ENCODE measurements around the gene TMEM191C. TPM values are rescaled to one million over a fixed set of nuclear protein-coding genes. Genes with fewer than 3 reads are reported as not detected.
"Not testable (repeated sequence)": the region's sequence is repeated elsewhere in the genome, so short reads cannot be mapped to it uniquely, and the experiment has no call there.

Gene TMEM191C
- total RNA-seq, 6 experiments from 2014 or later: 0.12 to 1.4 (median 0.66) TPM

DNA sequence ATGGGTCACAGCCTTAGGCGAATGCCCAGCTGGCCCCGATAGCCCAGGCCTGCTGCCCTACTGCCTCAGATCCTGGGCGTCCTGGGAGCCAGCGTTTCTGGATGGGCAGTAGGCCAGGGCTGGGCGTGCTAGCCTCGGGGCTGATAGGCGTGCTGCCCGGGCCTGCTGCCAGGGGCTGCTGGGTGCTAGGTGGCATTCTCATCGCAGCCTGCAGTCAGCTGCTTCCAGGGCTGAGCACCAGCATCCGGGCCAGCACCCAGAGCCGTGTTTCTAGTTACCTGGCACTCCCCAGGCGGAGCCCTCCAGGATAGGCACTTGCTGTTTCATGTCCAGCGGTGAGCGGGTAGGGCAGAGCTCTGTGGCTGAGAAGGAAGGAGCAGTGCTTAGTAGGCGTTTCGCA is 26.5 kb upstream of the TMEM191C start:
- intact Hi-C loops (cut with DNase I); H3K4me3 ChIP-seq; H3K4me1 ChIP-seq; H3K36me3 ChIP-seq; H3K9me3 ChIP-seq; DNase-seq; H3K27me3 ChIP-seq; H3K27ac ChIP-seq: not testable (repeated sequence)
- WGBS (ENCODE audit: insufficient coverage, low coverage, low lambda C conversion rate, missing lambda C conversion rate): no CpG with 5 or more reads among the region's 16 CpGs
- ATAC-seq: peak; percentile 77 to 84 (median 82)

DNA sequence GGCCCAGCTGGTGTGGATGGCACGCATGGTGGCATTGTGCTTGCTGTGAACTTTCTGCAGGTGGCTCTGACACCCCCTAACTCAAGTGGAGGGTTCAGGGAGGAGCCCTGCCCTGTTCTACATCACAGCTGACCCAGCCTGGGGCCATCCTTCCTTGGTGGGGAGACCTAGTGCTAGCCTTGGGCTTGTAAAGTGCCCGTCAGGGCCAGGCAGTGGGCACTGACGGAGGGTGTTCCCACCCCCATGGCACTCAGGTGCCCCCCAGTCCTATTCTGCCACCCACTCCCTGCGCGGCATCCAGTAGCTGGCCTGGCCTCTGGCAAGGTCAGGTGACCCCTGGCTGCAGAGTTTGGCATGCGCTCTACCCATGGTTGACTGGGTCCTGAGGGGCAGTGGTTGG is 26.0 kb upstream of the TMEM191C start:
- H3K36me3 ChIP-seq; H3K4me1 ChIP-seq; H3K4me3 ChIP-seq; H3K27ac ChIP-seq; intact Hi-C loops (cut with DNase I); ATAC-seq; H3K9me3 ChIP-seq; H3K27me3 ChIP-seq: not testable (repeated sequence)
- no CpG with 5 or more reads among the region's 6 CpGs for WGBS (ENCODE audit: insufficient coverage, low coverage, low lambda C conversion rate, missing lambda C conversion rate)
- peak in 1 of 3 donors; percentile 37 for DNase-seq

DNA sequence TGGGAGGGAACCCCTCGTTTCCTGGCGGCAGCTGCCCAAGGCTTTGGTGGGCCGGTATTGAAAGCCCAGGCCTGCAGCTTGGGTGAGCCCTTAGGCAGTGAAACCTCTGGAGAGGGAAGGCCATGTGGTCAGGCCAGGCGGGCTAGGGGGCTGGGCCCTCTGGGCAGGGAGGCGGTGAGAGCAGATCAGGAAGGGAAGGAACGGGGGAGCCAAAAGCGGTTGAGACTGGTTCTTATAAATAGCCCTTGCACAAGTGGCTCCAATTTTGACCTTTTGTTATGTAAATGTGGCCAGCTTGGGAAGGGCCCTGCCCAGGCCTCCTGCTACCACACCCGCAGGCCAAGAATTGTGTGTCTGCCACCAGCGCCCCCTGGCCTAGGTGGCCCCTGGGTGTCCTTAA is 25.1 kb upstream of the TMEM191C start:
- ATAC-seq; H3K27ac ChIP-seq; H3K4me1 ChIP-seq; H3K27me3 ChIP-seq; H3K36me3 ChIP-seq; H3K9me3 ChIP-seq; DNase-seq; intact Hi-C loops (cut with DNase I); H3K4me3 ChIP-seq: not testable (repeated sequence)
- no CpG with 5 or more reads among the region's 9 CpGs for WGBS (ENCODE audit: insufficient coverage, low coverage, low lambda C conversion rate, missing lambda C conversion rate)

DNA sequence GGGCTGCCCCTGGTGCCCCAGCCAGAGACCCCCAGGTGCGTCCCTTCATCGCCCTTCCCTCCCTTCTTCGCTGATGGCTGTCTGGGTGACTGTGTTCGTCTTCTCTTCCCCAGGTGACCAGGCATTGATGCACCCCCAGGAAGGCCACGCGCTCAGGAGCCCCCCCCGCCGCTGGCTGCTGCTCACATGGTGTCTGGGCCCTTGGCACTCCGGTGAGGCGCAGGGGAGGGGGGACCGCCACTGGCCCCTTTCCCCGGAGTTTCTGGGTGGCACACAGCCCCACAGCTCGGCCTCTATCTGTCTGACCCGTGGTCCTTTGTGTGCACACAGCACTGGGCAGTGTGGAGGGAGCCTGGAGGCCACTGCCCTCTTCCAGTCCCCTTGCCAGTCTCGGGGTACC is 24.5 kb upstream of the TMEM191C start:
- ATAC-seq; intact Hi-C loops (cut with DNase I); H3K9me3 ChIP-seq; H3K4me1 ChIP-seq; H3K27ac ChIP-seq; H3K36me3 ChIP-seq; H3K27me3 ChIP-seq; H3K4me3 ChIP-seq: not testable (repeated sequence)
- no CpG with 5 or more reads among the region's 15 CpGs for WGBS (ENCODE audit: insufficient coverage, low coverage, low lambda C conversion rate, missing lambda C conversion rate)
- DNase-seq: peak in 2 of 3 donors; percentile 19 to 44

DNA sequence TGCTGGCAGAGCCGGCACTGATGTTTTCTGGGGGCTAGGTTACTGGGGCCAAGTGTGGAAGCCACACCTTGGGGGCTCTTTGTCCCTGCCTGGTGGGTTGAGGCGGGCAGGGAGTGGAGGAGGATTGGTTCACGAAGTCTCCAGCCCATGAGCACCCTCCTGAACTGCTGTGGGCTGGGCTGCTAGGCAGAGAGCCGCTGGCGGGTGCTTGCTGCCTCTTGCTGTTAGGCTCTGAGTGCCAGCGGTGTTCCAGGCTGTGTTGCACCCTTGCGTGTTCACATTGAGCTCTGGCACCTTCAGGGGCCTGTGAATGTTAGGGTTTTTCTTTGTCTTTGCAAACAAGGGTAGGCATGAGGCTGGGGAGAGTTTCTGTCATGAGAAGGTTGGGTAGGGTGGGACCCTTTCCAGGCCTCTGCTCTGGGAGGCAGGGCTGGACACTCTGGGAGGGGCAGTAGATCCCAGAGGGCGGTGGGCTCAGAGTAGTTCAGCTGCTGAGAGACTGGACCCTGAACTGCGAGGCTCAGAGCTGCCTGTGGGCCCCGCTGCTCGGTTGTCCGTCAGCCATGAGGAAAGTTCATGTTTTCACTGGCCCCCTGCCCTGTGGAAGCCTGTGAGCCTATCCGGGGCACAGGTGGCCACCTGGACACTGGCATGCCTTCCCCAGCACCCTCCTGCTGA is 24.0 kb upstream of the TMEM191C start:
- ATAC-seq (no peak), DNase-seq (peak in 2 of 3 donors; percentile 16 to 54)
- TF ChIP-seq POLR2A (IDR thresholded peaks at IDR 0.05): no peak
- TF ChIP-seq, protein P1, sequence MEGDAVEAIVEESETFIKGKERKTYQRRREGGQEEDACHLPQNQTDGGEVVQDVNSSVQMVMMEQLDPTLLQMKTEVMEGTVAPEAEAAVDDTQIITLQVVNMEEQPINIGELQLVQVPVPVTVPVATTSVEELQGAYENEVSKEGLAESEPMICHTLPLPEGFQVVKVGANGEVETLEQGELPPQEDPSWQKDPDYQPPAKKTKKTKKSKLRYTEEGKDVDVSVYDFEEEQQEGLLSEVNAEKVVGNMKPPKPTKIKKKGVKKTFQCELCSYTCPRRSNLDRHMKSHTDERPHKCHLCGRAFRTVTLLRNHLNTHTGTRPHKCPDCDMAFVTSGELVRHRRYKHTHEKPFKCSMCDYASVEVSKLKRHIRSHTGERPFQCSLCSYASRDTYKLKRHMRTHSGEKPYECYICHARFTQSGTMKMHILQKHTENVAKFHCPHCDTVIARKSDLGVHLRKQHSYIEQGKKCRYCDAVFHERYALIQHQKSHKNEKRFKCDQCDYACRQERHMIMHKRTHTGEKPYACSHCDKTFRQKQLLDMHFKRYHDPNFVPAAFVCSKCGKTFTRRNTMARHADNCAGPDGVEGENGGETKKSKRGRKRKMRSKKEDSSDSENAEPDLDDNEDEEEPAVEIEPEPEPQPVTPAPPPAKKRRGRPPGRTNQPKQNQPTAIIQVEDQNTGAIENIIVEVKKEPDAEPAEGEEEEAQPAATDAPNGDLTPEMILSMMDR (IDR thresholded peaks at IDR 0.05): no peak
- WGBS (ENCODE audit: insufficient coverage, low coverage, low lambda C conversion rate, missing lambda C conversion rate): 21% methylated on average over 5 of the region's 13 CpGs
- Histone ChIP-seq H3K36me3 (peaks cover 0 to 4% (median under 1%) of the 10 kb centered on the region in 4 donors), H3K9me3 (no peaks in the 10 kb centered on the region), H3K4me3 (no peak overlapping the region), H3K27me3 (no peaks in the 10 kb centered on the region), H3K27ac (no peak overlapping the region), H3K4me1 (no peaks in the 10 kb centered on the region)
- intact Hi-C loops (cut with DNase I): no loop called here

DNA sequence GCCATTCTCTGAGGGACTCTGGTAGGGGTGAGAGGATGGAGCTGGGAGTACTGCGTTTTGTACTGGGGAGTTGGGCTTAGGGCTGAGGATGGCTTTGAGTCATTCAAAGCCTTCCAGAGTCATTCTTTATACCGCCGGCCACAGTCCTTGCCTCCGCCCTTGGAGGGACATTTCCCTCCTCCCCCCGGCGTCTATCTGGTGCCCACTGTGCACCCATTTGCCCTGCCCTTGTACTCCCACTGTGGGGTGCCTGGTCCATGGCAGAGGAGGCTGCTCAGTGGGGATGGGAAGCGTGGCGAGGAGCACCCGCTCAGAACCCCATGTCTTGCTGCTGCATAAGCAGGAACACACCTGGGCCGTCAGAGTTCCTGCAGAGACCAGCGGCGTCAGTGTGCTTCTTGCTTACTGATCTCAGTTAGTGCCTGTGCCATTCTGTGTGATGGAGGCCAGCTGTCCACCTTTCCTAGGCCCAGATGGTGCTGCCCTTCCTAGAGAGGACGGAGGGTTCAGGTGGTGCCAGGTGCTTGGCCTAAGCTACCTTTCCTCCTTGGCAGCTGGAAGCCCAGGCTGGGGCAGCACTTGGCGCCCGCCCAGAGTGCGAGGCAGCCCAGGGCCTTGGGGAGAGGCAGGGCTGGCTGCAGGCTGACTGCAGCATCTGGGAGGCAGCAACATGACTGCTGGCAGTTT is 23.3 kb upstream of the TMEM191C start:
- intact Hi-C loops (cut with DNase I): no loop called here
- no peak overlapping the region for H3K4me3 ChIP-seq
- ATAC-seq: no peak
- TF ChIP-seq, protein P1 (IDR thresholded peaks at IDR 0.05): no peak
- TF ChIP-seq POLR2A (IDR thresholded peaks at IDR 0.05): no peak
- peak in 2 of 3 donors; percentile 11 to 44 for DNase-seq
- H3K27me3 ChIP-seq: no peaks in the 10 kb centered on the region
- no peaks in the 10 kb centered on the region for H3K9me3 ChIP-seq
- WGBS (ENCODE audit: insufficient coverage, low coverage, low lambda C conversion rate, missing lambda C conversion rate): 100% methylated on average over 1 of the region's 16 CpGs
- no peak overlapping the region for H3K27ac ChIP-seq
- H3K4me1 ChIP-seq: no peaks in the 10 kb centered on the region
- peaks cover 0 to 4% (median under 1%) of the 10 kb centered on the region in 4 donors for H3K36me3 ChIP-seq
